Upper lobe of right lung (tissue), 1 donor: ENCODE data around the gene SEMA4G. TPM values are rescaled to one million over a fixed set of nuclear protein-coding genes. Genes with fewer than 3 reads are reported as not detected.

ENCODE experiments used
- ATAC-seq: fragments of 200-7000 bp; cut with Tn5 transposase; one replicate; pipeline ENCODE4 v1.9.1; 2020; ENCODE audit warnings: mild to moderate bottlenecking, moderate library complexity
- DNase-seq: peaks from one replicate; pipeline ENCODE4 v3.0.0-alpha.2; 2020
- H3K27ac ChIP-seq: fragments of 200-600 bp; one replicate; pipeline ENCODE4 v1.8.0; 2022
- H3K27me3 ChIP-seq: fragments of 200-600 bp; one replicate; pipeline ENCODE4 v1.8.0; 2022; ENCODE audit warnings: mild to moderate bottlenecking
- H3K36me3 ChIP-seq: fragments of 200-600 bp; one replicate; pipeline ENCODE4 v1.8.0; 2022
- H3K4me1 ChIP-seq: fragments of 200-600 bp; one replicate; pipeline ENCODE4 v1.8.0; 2022
- H3K4me3 ChIP-seq: fragments of 200-600 bp; one replicate; pipeline ENCODE4 v1.8.0; 2022; ENCODE audit warnings: mild to moderate bottlenecking
- H3K9me3 ChIP-seq: fragments of 200-600 bp; one replicate; pipeline ENCODE4 v1.8.0; 2022
- intact Hi-C: fragments of 100-400 bp; cut with DNase I; formaldehyde crosslinking; loops from one replicate; pipeline ENCODE4 v1.11.0; 2022
- total RNA-seq: library from RNA; stranded (reverse); fragmentation: NEBNext Ultra II Directional; extraction: Animal tissue kit (Norgen Biotek cat#: 25700); gene quantifications from one replicate; pipeline ENCODE4 v1.2.1, GENCODE V29; 2021
- TF ChIP-seq, protein P1 (sequence below): fragments of 200-600 bp; IDR thresholded peaks from one replicate; pipeline ENCODE4 v1.8.0; 2022; ENCODE audit warnings: antibody characterized with exemption
- donor health status: DM: no; HTN: yes; CAD: no; lungs with severe emphysema.

Gene SEMA4G
- total RNA-seq, 1 donor from 2014 or later, result 6.7 TPM

DNA sequence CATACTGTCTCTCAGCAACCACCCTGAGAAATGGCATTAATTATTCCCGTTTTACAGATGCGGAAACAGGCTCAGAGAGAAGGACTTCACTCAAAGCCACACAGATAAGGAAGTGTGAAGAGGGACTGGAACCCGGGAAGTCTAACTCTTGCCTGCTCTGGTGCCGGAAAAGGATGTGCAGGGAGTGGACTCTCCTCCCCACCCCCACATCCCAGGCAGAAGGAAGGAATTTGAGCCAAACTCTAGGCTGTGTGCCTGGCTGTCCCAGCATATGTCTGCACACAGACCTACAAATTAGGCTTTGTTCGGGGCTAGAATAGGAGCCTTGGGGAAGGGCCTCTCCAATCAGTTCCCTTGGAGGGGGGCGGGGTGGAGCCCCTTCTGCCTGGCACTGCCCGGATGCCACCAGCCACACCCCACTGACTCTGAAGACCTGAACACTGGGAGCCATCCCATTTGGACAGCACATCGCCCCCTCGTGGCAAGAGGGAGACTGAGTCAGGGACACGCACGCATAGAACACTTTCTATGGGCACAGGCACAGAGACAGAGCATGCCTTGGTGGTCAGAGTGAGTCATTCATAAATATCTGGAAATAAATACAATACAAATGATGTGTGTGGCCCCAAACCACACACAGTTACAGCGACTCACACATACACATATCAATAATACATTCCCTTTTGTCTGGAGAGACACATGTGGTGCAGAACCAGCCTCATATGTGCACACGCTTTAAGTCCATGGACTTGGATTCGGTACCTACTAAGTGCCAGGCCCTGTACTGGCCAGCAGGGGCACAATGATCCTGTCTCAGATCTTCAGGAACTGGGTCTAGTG lies 43.4 kb downstream of the SEMA4G start:
- ATAC-seq (peak; percentile 92), DNase-seq (peak; percentile 91)
- H3K36me3 ChIP-seq, result no peaks in the 10 kb centered on the region
- TF ChIP-seq, protein P1, sequence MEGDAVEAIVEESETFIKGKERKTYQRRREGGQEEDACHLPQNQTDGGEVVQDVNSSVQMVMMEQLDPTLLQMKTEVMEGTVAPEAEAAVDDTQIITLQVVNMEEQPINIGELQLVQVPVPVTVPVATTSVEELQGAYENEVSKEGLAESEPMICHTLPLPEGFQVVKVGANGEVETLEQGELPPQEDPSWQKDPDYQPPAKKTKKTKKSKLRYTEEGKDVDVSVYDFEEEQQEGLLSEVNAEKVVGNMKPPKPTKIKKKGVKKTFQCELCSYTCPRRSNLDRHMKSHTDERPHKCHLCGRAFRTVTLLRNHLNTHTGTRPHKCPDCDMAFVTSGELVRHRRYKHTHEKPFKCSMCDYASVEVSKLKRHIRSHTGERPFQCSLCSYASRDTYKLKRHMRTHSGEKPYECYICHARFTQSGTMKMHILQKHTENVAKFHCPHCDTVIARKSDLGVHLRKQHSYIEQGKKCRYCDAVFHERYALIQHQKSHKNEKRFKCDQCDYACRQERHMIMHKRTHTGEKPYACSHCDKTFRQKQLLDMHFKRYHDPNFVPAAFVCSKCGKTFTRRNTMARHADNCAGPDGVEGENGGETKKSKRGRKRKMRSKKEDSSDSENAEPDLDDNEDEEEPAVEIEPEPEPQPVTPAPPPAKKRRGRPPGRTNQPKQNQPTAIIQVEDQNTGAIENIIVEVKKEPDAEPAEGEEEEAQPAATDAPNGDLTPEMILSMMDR, result peak; percentile 93
- H3K4me1 ChIP-seq, result peaks cover 20% of the 10 kb centered on the region
- intact Hi-C loops, result no loop called here
- H3K9me3 ChIP-seq, result no peaks in the 10 kb centered on the region
- no peak overlapping the region for H3K4me3 ChIP-seq
- peaks cover 9% of the 10 kb centered on the region for H3K27me3 ChIP-seq
- no peak overlapping the region for H3K27ac ChIP-seq

- H3K36me3 ChIP-seq, result no peaks in the 10 kb centered on the region
- no peaks in the 10 kb centered on the region for H3K9me3 ChIP-seq
- H3K4me3 ChIP-seq, result no peak overlapping the region
- intact Hi-C loops, result no loop called here
- H3K4me1 ChIP-seq, result peaks cover 20% of the 10 kb centered on the region
- no peak overlapping the region for H3K27ac ChIP-seq
- ATAC-seq (no peak), DNase-seq (no peak)
- TF ChIP-seq, protein P1, result no peak
- peaks cover 9% of the 10 kb centered on the region for H3K27me3 ChIP-seq
Observed at GRCh38 chr10:101013365-101013825, 44.1 kb downstream of the SEMA4G start.

DNA sequence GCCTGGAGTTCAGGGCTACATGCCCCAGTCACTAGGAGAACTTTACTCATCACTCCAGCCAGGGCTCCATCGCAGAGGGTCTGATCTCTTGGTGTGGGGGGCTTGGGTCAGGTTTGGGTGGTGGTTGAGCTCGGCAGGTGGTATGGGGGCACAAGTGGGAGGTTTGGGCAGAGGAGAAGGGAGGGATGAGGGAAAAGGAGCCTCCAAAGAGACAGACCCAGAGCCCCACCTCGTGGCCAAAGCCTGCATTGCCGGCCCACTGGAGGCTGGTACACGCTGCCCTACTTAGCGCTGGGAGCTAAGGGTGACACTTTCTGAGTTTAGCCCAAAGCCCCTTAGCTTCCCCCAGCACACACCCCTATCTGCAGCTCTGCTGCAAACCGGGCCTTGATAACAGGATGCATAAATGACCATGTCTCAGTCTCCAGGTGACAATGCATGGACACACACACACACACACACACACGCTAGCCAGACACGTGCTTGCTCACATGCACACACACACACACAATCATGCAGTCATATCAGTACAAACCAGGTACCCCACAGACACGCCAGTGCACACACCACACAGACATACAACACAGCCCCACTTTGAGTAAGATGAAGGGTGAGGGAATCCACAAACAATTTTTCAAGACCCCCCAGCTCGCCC lies 45.1 kb downstream of the SEMA4G start:
- no peaks in the 10 kb centered on the region for H3K36me3 ChIP-seq
- no peak overlapping the region for H3K4me3 ChIP-seq
- TF ChIP-seq, protein P1, result peak; percentile 91
- H3K27me3 ChIP-seq, result peaks cover 17% of the 10 kb centered on the region
- no peak overlapping the region for H3K27ac ChIP-seq
- ATAC-seq (peak; percentile 78), DNase-seq (peak; percentile 89)
- no peaks in the 10 kb centered on the region for H3K9me3 ChIP-seq
- peaks cover 24% of the 10 kb centered on the region for H3K4me1 ChIP-seq
- intact Hi-C loops, result no loop called here

- Histone ChIP-seq H3K4me1 (peaks cover 24% of the 10 kb centered on the region), H3K27me3 (peaks cover 17% of the 10 kb centered on the region), H3K27ac (no peak overlapping the region), H3K4me3 (no peak overlapping the region), H3K9me3 (no peaks in the 10 kb centered on the region), H3K36me3 (no peaks in the 10 kb centered on the region)
- DNase-seq (no peak), ATAC-seq (no peak)
- intact Hi-C loops, result no loop called here
- TF ChIP-seq, protein P1, result no peak
Observed at GRCh38 chr10:101014966-101015581, 45.8 kb downstream of the SEMA4G start.

DNA sequence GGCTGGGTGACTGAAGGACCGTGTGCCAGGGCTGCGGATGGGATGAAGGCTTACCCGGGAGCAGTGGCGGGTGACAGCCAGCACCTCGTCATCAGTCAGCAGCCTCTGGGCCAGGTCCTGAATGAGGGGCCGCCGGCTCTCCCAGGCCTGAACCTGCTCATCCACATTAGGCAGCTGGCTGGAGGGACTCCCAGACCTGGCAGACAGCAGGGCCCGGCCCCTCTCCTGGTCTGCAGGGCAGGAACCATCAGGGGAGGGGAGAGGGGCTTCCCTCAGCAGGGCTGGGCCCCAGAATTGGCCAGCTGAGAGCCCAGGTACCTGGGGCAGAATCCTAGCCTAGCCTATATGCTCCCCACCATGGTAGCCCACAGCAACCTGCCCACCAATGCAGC lies 46.3 kb downstream of the SEMA4G start:
- no peak for DNase-seq
- intact Hi-C loops, result no loop called here
- no peak for ATAC-seq
- TF ChIP-seq, protein P1, result no peak
- Histone ChIP-seq H3K4me1 (peaks cover 24% of the 10 kb centered on the region), H3K4me3 (no peak overlapping the region), H3K9me3 (no peaks in the 10 kb centered on the region), H3K27me3 (peaks cover 17% of the 10 kb centered on the region), H3K36me3 (no peaks in the 10 kb centered on the region), H3K27ac (no peak overlapping the region)
